ENCODE measurements around the gene DOCK1.

The DOCK1 gene

DNA sequence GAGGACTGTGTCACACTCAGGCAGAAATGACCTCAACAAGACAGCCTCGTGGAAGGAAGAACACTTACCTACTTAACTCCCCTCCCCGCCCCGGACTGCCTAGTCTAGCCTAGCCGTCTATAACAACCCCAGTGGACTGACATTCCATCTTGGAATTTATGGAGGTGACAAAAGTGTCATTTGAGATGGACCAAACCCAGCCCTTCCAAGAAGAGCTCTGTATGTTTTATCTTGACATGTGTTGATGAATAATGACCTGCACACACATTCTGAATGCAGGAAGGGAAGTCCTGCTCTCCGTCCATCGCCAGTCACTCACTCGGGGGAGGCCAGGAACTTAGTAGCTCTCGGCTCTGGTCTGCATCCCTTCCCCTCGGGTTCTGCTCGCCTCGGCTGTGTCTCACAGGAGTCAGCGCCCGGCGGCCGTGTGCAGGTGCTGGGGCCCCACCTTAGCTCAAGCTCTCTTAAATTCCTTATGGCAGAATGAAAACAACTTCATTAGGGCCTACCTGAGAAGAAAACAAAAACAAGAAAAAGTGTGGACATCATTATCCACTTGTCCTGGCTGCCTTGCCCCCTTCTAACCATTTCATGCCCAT, 503.0 kb downstream of the DOCK1 start:
- no peak for DNase-seq (ENCODE audit: low read depth)
- H3K4me3 ChIP-seq (ENCODE audit: low read length) = no peak overlapping the region
- TF ChIP-seq, protein P1, sequence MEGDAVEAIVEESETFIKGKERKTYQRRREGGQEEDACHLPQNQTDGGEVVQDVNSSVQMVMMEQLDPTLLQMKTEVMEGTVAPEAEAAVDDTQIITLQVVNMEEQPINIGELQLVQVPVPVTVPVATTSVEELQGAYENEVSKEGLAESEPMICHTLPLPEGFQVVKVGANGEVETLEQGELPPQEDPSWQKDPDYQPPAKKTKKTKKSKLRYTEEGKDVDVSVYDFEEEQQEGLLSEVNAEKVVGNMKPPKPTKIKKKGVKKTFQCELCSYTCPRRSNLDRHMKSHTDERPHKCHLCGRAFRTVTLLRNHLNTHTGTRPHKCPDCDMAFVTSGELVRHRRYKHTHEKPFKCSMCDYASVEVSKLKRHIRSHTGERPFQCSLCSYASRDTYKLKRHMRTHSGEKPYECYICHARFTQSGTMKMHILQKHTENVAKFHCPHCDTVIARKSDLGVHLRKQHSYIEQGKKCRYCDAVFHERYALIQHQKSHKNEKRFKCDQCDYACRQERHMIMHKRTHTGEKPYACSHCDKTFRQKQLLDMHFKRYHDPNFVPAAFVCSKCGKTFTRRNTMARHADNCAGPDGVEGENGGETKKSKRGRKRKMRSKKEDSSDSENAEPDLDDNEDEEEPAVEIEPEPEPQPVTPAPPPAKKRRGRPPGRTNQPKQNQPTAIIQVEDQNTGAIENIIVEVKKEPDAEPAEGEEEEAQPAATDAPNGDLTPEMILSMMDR (conservative IDR thresholded peaks at IDR 0.05; ENCODE audit: low read depth, low read length) = no peak

DNA sequence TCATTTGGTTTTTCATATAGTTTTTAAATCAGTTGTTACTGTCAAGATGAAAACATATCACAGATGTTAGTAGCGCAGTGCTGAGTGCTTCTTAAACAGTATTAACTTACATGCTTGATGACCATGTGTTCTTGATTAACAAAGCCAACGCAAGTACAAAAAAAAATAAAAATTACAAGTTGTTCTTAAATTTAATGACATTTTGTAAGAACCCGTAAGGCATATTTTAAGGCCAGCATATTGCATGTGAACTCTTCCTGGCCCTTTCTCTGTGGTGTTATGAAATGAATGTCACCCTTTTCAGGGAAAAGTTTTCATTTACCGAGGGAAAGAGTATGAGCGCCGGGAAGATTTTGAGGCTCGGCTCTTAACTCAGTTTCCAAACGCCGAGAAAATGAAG, 503.5 kb downstream of the DOCK1 start:
- TF ChIP-seq, protein P1 (conservative IDR thresholded peaks at IDR 0.05; ENCODE audit: low read depth, low read length) = no peak
- H3K4me3 ChIP-seq (ENCODE audit: low read length) = no peak overlapping the region
- DNase-seq (ENCODE audit: low read depth) = no peak

DNA sequence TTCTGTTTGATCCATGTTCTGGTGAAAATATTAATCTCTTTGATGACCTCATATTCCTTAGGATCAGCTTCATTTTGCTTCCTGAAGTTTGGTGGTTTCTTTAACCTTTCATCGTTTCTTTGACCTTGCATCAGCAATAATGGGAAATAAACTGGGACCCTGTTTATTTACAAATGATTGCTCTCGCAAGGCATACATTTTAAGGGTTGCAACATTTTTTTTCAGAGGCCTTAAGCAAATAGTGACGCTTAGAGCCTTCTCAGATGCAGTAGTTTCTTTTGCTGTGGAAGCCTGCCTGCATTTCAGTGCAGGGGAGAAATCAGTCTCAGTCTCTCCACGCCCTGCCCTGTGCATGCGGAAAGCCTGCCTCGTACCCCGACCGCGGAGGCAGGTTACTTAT, 504.8 kb downstream of the DOCK1 start:
- DNase-seq (ENCODE audit: low read depth) = no peak
- no peak overlapping the region for H3K4me3 ChIP-seq (ENCODE audit: low read length)
- TF ChIP-seq, protein P1 (conservative IDR thresholded peaks at IDR 0.05; ENCODE audit: low read depth, low read length) = no peak

DNA sequence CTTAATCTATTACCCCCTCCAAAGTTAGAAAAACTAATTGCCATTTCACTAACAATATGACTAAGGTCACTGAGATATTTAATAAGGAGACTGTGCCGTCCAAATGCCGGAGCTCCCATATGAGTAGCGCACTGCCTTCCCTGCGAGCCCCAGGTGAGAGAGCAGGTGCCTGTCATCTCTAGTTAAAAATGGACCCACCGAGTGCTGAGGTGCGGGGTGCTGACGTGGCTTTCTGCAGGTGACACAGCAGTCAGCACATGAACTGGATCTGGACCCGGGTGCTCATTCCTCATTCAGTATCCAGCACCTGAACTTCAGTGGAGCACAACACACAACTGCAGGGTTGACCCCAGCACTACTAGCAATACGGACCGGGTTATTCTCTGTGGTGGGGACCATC, 505.8 kb downstream of the DOCK1 start:
- TF ChIP-seq, protein P1 (conservative IDR thresholded peaks at IDR 0.05; ENCODE audit: low read depth, low read length) = no peak
- DNase-seq (ENCODE audit: low read depth) = no peak
- H3K4me3 ChIP-seq (ENCODE audit: low read length) = no peak overlapping the region

DNA sequence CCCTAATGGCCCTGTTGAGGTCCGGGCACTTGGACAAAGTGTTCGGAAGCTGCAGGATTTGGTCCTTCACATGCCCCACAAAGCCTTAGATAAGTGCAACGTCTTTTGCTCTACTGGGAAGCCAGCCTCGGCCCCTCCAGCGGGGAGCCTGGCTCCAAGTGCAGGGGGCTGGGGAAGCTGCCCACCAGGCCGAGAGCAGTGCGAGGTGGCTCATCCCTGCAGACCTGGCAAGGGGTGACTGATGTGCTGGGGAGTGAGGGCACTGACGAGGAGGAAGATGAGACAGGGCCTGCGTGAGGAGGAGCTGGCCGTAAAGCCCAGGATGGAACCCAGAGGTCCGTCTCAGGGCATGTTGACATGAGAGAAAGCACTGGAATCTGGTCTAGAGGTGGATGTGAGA, 508.1 kb downstream of the DOCK1 start:
- no peak for DNase-seq (ENCODE audit: low read depth)
- no peak overlapping the region for H3K4me3 ChIP-seq (ENCODE audit: low read length)
- TF ChIP-seq, protein P1 (conservative IDR thresholded peaks at IDR 0.05; ENCODE audit: low read depth, low read length) = no peak

DNA sequence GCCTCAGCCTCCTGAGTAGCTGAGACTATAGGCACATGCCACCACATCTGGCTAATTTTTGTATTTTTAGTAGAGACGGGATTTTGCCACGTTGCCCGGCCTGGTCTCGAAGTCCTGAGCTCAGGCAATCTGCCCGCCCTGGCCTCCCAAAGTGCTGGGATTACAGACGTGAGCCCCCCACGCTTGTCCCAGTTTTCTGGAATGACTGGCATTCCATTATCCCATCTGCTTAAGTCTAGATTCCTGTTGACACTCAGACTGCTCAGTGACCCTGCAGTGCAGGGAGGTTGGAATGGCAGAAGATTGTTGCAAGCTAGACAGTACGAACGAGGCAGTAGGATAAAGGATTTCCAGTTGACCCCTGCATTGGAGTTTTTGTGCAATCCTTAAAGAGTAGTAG, 508.8 kb downstream of the DOCK1 start:
- TF ChIP-seq, protein P1 (conservative IDR thresholded peaks at IDR 0.05; ENCODE audit: low read depth, low read length) = no peak
- no peak for DNase-seq (ENCODE audit: low read depth)
- no peak overlapping the region for H3K4me3 ChIP-seq (ENCODE audit: low read length)

DNA sequence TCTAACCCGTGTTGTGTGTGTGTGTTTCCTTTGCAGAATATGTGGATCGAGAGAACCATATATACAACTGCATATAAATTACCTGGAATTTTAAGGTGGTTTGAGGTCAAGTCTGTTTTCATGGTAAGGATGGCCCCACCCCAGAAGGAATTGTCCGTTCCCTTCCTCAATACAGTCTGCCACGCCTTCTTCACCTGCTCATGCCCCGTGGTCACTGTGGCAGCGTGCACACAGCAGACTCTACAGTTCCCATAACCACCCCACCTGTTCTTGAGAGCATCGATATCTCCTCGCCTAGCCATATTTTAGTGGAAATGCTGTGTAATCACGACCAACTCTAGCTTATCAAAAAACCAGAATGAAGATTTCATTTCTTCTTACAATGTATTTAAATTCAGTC, 509.9 kb downstream of the DOCK1 start:
- TF ChIP-seq, protein P1 (conservative IDR thresholded peaks at IDR 0.05; ENCODE audit: low read depth, low read length) = no peak
- H3K4me3 ChIP-seq (ENCODE audit: low read length) = no peak overlapping the region
- DNase-seq (ENCODE audit: low read depth) = no peak

Data from retinal pigment epithelial cell (primary cell).